SK-N-SH (cell line): ENCODE data around the gene LPP. TPM values are rescaled to one million over a fixed set of nuclear protein-coding genes. Genes with fewer than 3 reads are reported as not detected.

Experiments used
- CTCF ChIA-PET: fragments of 300-600, 350-600 bp; formaldehyde crosslinking; extraction: SDS; loops from one replicate; lab custom pipeline; 2021; lab: Yijun Ruan, JAX
- POLR2A ChIA-PET: fragments of 350-600 bp; sonication (Branson Sonifier 250); formaldehyde crosslinking; extraction: SDS; loops from one replicate; lab custom pipeline; 2020; ENCODE audit warnings: antibody characterized with exemption, inconsistent platforms; lab: Yijun Ruan, JAX
- DNase-seq: peaks from one replicate; pipeline ENCODE4 v3.0.0; 2012
- H2AFZ ChIP-seq: fragments of 200-600 bp; sonication (generic); 2 replicates; pipeline ENCODE4 v1.8.1; 2016; ENCODE audit warnings: antibody characterized with exemption, mild to moderate bottlenecking, low read depth
- H3F3A ChIP-seq: fragments of 200-600 bp; sonication (generic); replicated peaks from 2 replicates; pipeline ENCODE3; 2016; ENCODE audit warnings: antibody characterized with exemption, mild to moderate bottlenecking; ENCODE audit not compliant: insufficient read depth
- H3K27ac ChIP-seq, 2 experiments: fragments of 200-500 bp in 1 of 2; fragments of 200-600 bp in 1 of 2; sonication (Bioruptor generic) in 1 of 2; sonication (generic), shearing (Covaris generic) in 1 of 2; 2 replicates each; pipeline versions ENCODE4 v1.5.1 to v1.6.1; 2014 to 2016; ENCODE audit warnings: low read depth in 2 of 2, inconsistent platforms in 1 of 2, low read length in 1 of 2, mild to moderate bottlenecking in 1 of 2, mixed read lengths in 1 of 2
- H3K27me3 ChIP-seq: fragments of 200-600 bp; sonication (generic), shearing (Covaris generic); 2 replicates; pipeline ENCODE4 v1.6.1; 2016; ENCODE audit warnings: mixed run types; ENCODE audit not compliant: insufficient read depth
- H3K36me3 ChIP-seq, 2 experiments: fragments of 200-500 bp in 1 of 2; fragments of 200-600 bp in 1 of 2; sonication (Bioruptor generic) in 1 of 2; sonication (generic) in 1 of 2; replicated peaks in 1 of 2; 2 replicates each; pipeline versions ENCODE3 to v1.5.1; 2014 to 2016; ENCODE audit warnings: low read length in 1 of 2, mild to moderate bottlenecking in 1 of 2; ENCODE audit not compliant: insufficient read depth in 2 of 2, control insufficient read depth in 1 of 2
- H3K4me1 ChIP-seq, 2 experiments: fragments of 200-500 bp in 1 of 2; fragments of 200-600 bp in 1 of 2; sonication (Bioruptor generic) in 1 of 2; sonication (generic), shearing (Covaris generic) in 1 of 2; 2 replicates each; pipeline versions ENCODE4 v1.5.1 to v1.6.1; 2014 to 2016; ENCODE audit warnings: low read depth in 1 of 2, low read length in 1 of 2, mixed run types in 1 of 2; ENCODE audit not compliant: insufficient read depth in 2 of 2, control insufficient read depth in 1 of 2
- H3K4me2 ChIP-seq: fragments of 200-600 bp; sonication (generic), shearing (Covaris generic); 2 replicates; pipeline ENCODE4 v1.6.1; 2017; ENCODE audit warnings: mixed run types
- H3K4me3 ChIP-seq, 2 experiments: fragments of 200-500 bp in 1 of 2; fragments of 200-600 bp in 1 of 2; sonication (Bioruptor generic) in 1 of 2; sonication (generic), shearing (Covaris generic) in 1 of 2; 2 replicates each; pipeline versions ENCODE4 v1.5.1 to v1.8.1; 2014 to 2016; ENCODE audit warnings: low read depth in 2 of 2, inconsistent platforms in 1 of 2, low read length in 1 of 2, mild to moderate bottlenecking in 1 of 2, mixed read lengths in 1 of 2, moderate library complexity in 1 of 2
- H3K79me2 ChIP-seq: fragments of 200-600 bp; sonication (generic); 2 replicates; pipeline ENCODE4 v1.8.1; 2017; ENCODE audit warnings: mild to moderate bottlenecking; ENCODE audit not compliant: insufficient read depth
- H3K9ac ChIP-seq: fragments of 200-600 bp; sonication (generic); 2 replicates; pipeline ENCODE4 v1.6.1; 2017; ENCODE audit warnings: mixed run types
- H3K9me2 ChIP-seq: fragments of 200-600 bp; sonication (generic); 2 replicates; pipeline ENCODE4 v1.6.1; 2017; ENCODE audit warnings: mixed run types
- H3K9me3 ChIP-seq: fragments of 200-600 bp; sonication (generic); 2 replicates; pipeline ENCODE4 v1.6.1; 2017; ENCODE audit warnings: mixed run types, mild to moderate bottlenecking, moderate library complexity
- H4K20me1 ChIP-seq: fragments of 200-600 bp; sonication (generic); 2 replicates; pipeline ENCODE4 v1.6.1; 2017; ENCODE audit warnings: mild to moderate bottlenecking, mixed run types; ENCODE audit not compliant: insufficient read depth
- ELF1 ChIP-seq: IDR thresholded peaks from 2 replicates; pipeline ENCODE4 v1.4.0; 2012
- EZH2phosphoT487 ChIP-seq: fragments of 200-600 bp; sonication (generic); IDR thresholded peaks from 2 replicates; pipeline ENCODE4 v1.6.1; 2017; ENCODE audit warnings: low read depth, mixed run types, mild to moderate bottlenecking, antibody characterized with exemption, moderate library complexity, borderline replicate concordance
- GATA2 ChIP-seq: sonication (generic); formaldehyde crosslinking; IDR thresholded peaks from 2 replicates; pipeline ENCODE4 v1.5.0; 2020; ENCODE audit warnings: mild to moderate bottlenecking, missing genetic modification reagents
- JUND ChIP-seq: IDR thresholded peaks from 2 replicates; pipeline ENCODE4 v1.4.0; 2012
- MEF2A ChIP-seq: IDR thresholded peaks from 2 replicates; pipeline ENCODE4 v1.4.0; 2012; ENCODE audit warnings: low read depth, borderline replicate concordance
- MXI1 ChIP-seq: IDR thresholded peaks from 2 replicates; pipeline ENCODE4 v1.6.1; 2012; ENCODE audit warnings: mild to moderate bottlenecking, low read depth, low read length, improper control_type of control experiment
- POLR2AphosphoS5 ChIP-seq: IDR thresholded peaks from 2 replicates; pipeline ENCODE4 v1.6.1; 2012; ENCODE audit warnings: low read depth, low read length
- SIN3A ChIP-seq: IDR thresholded peaks from 2 replicates; pipeline ENCODE4 v1.6.1; 2012; ENCODE audit warnings: low read depth, mild to moderate bottlenecking, low read length, moderate library complexity, borderline replicate concordance
- TCF12 ChIP-seq: IDR thresholded peaks from 2 replicates; pipeline ENCODE4 v1.4.0; 2012
- TEAD4 ChIP-seq: IDR thresholded peaks from 2 replicates; pipeline ENCODE4 v1.4.0; 2012; ENCODE audit warnings: mild to moderate bottlenecking, borderline replicate concordance; ENCODE audit not compliant: insufficient read depth
- WGBS: methylation state at CpG from one replicate; pipeline ENCODE4 v1.1.6; 2017; ENCODE audit warnings: low lambda C conversion rate; 5-methylcytosine and 5-hydroxymethylcytosine counted together
- polyA plus RNA-seq, 3 experiments: library from polyadenylated mRNA; depleted of rRNA; stranded (reverse); fragments of >200 nt; gene quantifications; 2 replicates each; pipeline ENCODE4 v1.2.3, GENCODE V29; 2012
- TF ChIP-seq, protein P1 (sequence below): fragments of 200-600 bp; sonication (generic); IDR thresholded peaks from 2 replicates; pipeline ENCODE4 v1.6.1; 2017; ENCODE audit warnings: antibody characterized with exemption, mild to moderate bottlenecking, moderate library complexity
- TF ChIP-seq, protein P2 (sequence below): IDR thresholded peaks from 2 replicates; pipeline ENCODE4; 2012
- TF ChIP-seq, protein P3 (sequence below): fragments of 150-350 bp; IDR thresholded peaks from 2 replicates; pipeline ENCODE4 v1.6.1; 2017; ENCODE audit warnings: antibody characterized with exemption, low read length, low read depth, borderline replicate concordance

Gene LPP
- polyA plus RNA-seq, 1 of the 3 experiments (the other 2 are of a cell fraction) = 6.6 TPM

DNA sequence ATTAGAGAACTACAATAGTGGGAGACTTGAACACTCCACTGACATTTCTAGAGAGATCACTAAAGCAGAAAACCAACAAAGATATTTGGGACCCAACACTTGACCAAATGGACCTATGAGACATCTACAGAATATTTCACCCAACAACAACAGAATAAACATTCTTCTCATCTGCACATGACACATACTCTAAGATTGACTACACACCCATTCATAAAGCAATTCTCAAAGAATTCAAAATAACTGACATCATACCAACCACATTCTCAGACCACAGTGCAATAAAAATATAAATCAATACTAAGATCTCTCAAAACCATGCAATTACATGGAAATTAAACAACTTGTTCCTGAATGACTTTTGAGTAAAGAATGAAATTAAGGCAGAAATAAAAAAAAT, 473.7 kb downstream of the LPP start (continued):
- TF ChIP-seq, protein P1, sequence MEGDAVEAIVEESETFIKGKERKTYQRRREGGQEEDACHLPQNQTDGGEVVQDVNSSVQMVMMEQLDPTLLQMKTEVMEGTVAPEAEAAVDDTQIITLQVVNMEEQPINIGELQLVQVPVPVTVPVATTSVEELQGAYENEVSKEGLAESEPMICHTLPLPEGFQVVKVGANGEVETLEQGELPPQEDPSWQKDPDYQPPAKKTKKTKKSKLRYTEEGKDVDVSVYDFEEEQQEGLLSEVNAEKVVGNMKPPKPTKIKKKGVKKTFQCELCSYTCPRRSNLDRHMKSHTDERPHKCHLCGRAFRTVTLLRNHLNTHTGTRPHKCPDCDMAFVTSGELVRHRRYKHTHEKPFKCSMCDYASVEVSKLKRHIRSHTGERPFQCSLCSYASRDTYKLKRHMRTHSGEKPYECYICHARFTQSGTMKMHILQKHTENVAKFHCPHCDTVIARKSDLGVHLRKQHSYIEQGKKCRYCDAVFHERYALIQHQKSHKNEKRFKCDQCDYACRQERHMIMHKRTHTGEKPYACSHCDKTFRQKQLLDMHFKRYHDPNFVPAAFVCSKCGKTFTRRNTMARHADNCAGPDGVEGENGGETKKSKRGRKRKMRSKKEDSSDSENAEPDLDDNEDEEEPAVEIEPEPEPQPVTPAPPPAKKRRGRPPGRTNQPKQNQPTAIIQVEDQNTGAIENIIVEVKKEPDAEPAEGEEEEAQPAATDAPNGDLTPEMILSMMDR = no peak
- TF ChIP-seq SIN3A = no peak
- TF ChIP-seq GATA2 (CRISPR knock-in tag) = no peak
- TF ChIP-seq EZH2phosphoT487 = no peak
- TF ChIP-seq ELF1 = no peak
- TF ChIP-seq POLR2AphosphoS5 = no peak
- TF ChIP-seq, protein P2, sequence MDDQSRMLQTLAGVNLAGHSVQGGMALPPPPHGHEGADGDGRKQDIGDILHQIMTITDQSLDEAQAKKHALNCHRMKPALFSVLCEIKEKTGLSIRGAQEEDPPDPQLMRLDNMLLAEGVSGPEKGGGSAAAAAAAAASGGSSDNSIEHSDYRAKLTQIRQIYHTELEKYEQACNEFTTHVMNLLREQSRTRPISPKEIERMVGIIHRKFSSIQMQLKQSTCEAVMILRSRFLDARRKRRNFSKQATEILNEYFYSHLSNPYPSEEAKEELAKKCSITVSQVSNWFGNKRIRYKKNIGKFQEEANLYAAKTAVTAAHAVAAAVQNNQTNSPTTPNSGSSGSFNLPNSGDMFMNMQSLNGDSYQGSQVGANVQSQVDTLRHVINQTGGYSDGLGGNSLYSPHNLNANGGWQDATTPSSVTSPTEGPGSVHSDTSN = peak; percentile 67
- TF ChIP-seq MXI1 = no peak
- TF ChIP-seq JUND = peak; percentile 72
- TF ChIP-seq, all 33 proteins: peak for 7

DNA sequence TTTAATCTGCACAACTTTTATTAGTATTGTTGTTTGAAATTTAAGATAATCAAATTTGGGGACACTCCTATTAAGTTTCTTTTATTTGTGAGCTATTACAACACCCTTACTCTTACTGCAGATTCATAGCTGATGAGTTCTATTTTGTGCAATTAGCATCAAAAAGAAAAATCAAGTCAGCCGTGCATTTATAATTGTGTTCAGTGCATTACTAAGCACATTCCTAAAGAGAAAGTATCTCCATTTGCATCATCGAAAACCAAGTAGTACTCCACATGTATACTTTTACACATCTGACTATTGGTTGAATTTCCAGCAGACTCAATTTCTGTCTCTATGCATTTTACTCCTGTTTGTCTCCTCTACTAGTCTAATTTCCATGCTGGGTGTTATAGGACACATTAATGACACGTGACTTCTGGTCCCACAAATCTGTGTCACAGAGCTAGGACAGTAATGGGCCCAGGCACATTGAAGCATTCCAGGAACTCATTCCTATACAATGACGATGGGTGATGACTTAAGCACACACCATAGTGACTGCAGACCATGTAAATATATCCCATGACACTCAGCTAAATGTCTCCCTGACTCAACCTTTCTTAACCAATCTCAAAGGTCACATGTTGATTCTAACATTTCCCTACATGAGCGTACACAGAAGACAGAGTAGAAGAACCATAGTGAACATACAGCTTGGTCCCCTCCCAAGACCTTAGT, 477.5 kb downstream of the LPP start:
- Histone ChIP-seq H3F3A (peaks cover 6% of the 10 kb centered on the region), H3K4me1 (no peaks in the 10 kb centered on the region; a peak in 1 of 4 replicates), H3K4me2 (no peak overlapping the region), H2AFZ (no peak overlapping the region), H4K20me1 (no peaks in the 10 kb centered on the region), H3K36me3 (peaks cover 0 to 35% of the 10 kb centered on the region in 2 experiments), H3K9me3 (no peaks in the 10 kb centered on the region; the same call in 1 of the 2 replicates), H3K4me3 (no peak overlapping the region), H3K27me3 (no peaks in the 10 kb centered on the region), H3K27ac (peak overlapping the region in 1 of 2 experiments; percentile 53; a peak in 2 of 4 replicates), H3K9me2 (no peaks in the 10 kb centered on the region), H3K9ac (no peak overlapping the region), H3K79me2 (no peaks in the 10 kb centered on the region; the same call in 1 of the 2 replicates)
- ChIA-PET CTCF (no interaction called here), POLR2A (no interaction called here)
- TF ChIP-seq, protein P3, sequence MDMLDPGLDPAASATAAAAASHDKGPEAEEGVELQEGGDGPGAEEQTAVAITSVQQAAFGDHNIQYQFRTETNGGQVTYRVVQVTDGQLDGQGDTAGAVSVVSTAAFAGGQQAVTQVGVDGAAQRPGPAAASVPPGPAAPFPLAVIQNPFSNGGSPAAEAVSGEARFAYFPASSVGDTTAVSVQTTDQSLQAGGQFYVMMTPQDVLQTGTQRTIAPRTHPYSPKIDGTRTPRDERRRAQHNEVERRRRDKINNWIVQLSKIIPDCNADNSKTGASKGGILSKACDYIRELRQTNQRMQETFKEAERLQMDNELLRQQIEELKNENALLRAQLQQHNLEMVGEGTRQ = no peak
- TF ChIP-seq TEAD4 = 0 out of 2 replicates have a peak, but pooled peaks have one; percentile 13
- no peak for TF ChIP-seq MEF2A
- 0 out of 2 replicates have a peak, but pooled peaks have one; percentile 37 for TF ChIP-seq JUND
- peak; percentile 23; the same call in 1 of the 2 replicates for TF ChIP-seq TCF12
- WGBS = 50% methylated on average over 5 of the region's 5 CpGs
- DNase-seq = no peak
